ENCODE results near the gene TIMM10. TPM values are rescaled to one million over a fixed set of nuclear protein-coding genes. Genes with fewer than 3 reads are reported as not detected.

The TIMM10 gene
- total RNA-seq, 3 donors from 2014 or later = 37.2 to 56.4 (median 45.9) TPM

DNA sequence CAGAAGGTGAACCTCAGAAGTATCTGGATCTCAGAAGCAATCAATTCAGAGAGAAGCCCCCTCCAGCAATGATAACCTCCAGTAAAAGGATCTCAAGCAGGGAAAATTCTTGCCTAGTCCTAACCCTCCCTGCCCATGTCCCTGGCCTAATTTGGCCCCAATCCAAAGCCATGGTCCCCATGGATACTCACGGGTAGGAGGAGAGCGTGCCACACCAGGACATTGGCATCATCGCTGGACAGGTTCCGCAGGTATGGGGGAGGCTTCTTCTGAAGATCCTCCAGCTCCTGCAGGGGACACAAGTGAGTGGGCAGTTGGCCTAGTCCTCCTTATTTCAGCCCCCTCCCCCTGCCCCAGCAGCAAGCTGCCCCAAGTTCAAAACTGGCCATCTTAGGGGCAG, 29.6 kb upstream of the TIMM10 start:
- TF ChIP-seq, protein P1, sequence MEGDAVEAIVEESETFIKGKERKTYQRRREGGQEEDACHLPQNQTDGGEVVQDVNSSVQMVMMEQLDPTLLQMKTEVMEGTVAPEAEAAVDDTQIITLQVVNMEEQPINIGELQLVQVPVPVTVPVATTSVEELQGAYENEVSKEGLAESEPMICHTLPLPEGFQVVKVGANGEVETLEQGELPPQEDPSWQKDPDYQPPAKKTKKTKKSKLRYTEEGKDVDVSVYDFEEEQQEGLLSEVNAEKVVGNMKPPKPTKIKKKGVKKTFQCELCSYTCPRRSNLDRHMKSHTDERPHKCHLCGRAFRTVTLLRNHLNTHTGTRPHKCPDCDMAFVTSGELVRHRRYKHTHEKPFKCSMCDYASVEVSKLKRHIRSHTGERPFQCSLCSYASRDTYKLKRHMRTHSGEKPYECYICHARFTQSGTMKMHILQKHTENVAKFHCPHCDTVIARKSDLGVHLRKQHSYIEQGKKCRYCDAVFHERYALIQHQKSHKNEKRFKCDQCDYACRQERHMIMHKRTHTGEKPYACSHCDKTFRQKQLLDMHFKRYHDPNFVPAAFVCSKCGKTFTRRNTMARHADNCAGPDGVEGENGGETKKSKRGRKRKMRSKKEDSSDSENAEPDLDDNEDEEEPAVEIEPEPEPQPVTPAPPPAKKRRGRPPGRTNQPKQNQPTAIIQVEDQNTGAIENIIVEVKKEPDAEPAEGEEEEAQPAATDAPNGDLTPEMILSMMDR (IDR thresholded peaks at IDR 0.05) = no peak
- no peak for TF ChIP-seq POLR2A (IDR thresholded peaks at IDR 0.05)
- no peak for TF ChIP-seq POLR2AphosphoS5 (IDR thresholded peaks at IDR 0.05)
- H3K27me3 ChIP-seq = no peaks in the 10 kb centered on the region
- intact Hi-C loops (cut with DNase I; ENCODE audit: low total_unique reads) = no loop called here
- H3K4me3 ChIP-seq = no peak overlapping the region
- peak; percentile 55 to 76 for DNase-seq (ENCODE audit: low spot score in 2 of 2)
- peak overlapping the region in 1 of 2 donors; percentile 25 for H3K27ac ChIP-seq
- no peaks in the 10 kb centered on the region for H3K4me1 ChIP-seq
- H3K36me3 ChIP-seq = no peaks in the 10 kb centered on the region
- H3K9me3 ChIP-seq = no peaks in the 10 kb centered on the region

DNA sequence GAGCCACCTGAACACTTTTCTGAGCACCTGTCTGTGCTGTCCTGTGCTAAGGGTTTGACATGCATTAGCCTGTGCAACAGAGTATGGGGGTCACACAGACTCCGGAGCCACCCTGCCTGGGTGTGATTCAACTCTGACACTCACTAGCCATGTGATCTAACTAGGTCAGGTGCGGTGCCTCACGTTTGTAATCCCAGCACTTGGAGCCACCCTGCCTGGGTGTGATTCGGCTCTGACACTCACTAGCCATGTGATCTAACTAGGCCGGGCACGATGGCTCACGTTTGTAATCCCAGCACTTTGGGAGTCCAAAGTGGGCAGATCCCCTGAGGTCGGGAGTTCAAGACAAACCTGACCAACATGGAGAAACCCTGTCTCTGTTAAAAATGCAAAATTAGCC, 25.5 kb upstream of the TIMM10 start:
- Histone ChIP-seq H3K4me1 (no peaks in the 10 kb centered on the region), H3K27ac (no peak overlapping the region), H3K9me3 (no peaks in the 10 kb centered on the region), H3K36me3 (peaks cover 7% of the 10 kb centered on the region), H3K27me3 (no peaks in the 10 kb centered on the region), H3K4me3 (no peak overlapping the region)
- intact Hi-C loops (cut with DNase I; ENCODE audit: low total_unique reads) = no loop called here
- DNase-seq (ENCODE audit: low spot score in 2 of 2) = no peak
- no peak for TF ChIP-seq POLR2A (IDR thresholded peaks at IDR 0.05)
- TF ChIP-seq, protein P1 (IDR thresholded peaks at IDR 0.05) = no peak
- TF ChIP-seq POLR2AphosphoS5 (IDR thresholded peaks at IDR 0.05) = no peak

DNA sequence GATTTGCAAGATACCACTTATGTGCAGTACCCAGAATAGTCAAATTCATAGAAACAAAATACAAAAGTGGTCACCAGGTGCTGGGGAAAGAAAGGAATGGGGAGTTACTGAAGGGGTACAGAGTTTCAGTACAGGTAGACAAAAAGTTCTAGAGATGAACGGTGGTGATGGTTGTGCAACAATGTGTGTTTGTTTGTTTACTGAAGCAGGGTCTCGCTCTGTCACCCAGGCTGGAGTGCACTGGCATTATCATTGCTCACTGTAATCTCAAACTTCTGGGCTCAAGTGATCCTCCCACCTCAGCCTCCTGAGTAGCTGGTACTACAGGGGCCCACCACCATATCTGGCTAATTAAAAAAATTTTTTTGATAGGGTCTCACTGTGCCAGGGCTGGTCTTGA, 24.8 kb upstream of the TIMM10 start:
- H3K27ac ChIP-seq = no peak overlapping the region
- TF ChIP-seq, protein P1 (IDR thresholded peaks at IDR 0.05) = no peak
- TF ChIP-seq POLR2A (IDR thresholded peaks at IDR 0.05) (no peak), POLR2AphosphoS5 (IDR thresholded peaks at IDR 0.05) (no peak)
- intact Hi-C loops (cut with DNase I; ENCODE audit: low total_unique reads) = no loop called here
- H3K9me3 ChIP-seq = no peaks in the 10 kb centered on the region
- H3K4me3 ChIP-seq = no peak overlapping the region
- H3K27me3 ChIP-seq = no peaks in the 10 kb centered on the region
- peaks cover 7% of the 10 kb centered on the region for H3K36me3 ChIP-seq
- DNase-seq (ENCODE audit: low spot score in 2 of 2) = no peak
- no peaks in the 10 kb centered on the region for H3K4me1 ChIP-seq

DNA sequence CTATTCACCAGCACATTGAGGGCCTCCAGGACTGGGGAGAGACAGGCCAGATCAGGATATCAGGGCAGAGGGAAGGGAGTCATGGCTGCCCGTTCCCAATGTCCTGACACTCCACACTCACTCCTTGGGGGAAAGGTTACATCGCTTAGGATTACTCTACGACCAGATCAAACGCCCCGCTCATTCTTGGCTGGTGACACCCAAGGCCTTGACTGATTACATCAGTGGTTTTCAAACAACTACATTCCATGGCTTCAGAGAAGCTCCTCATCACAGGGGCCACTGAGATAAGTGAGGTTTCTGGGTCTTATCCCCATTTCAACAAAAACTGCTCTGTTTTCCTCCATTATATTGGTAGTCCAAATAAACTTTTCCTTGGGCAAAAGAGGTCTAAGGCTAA, 21.9 kb upstream of the TIMM10 start:
- intact Hi-C loops (cut with DNase I; ENCODE audit: low total_unique reads) = no loop called here
- peaks cover 7% of the 10 kb centered on the region for H3K36me3 ChIP-seq

DNA sequence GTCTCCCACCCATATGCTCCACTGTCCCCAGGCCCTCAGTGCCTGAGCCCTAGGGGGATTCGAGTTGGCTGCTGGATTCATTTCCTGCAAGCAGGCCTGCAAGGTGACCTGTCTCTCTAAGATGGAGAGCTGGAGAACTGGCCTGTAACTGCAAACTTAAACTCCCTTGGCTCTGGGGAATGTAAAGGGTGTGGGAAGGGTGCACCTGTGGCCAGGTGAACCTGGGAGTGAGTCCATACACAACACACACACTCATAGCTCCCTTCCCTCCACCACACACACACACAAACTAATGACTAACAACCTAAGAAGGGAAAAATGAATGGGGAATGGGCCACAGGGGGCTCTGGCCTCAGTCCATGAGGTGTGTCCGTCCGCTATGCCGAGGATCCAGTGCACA, 21.4 kb upstream of the TIMM10 start:
- no peak overlapping the region for H3K4me3 ChIP-seq
- no peak overlapping the region for H3K27ac ChIP-seq
- H3K27me3 ChIP-seq = no peaks in the 10 kb centered on the region
- intact Hi-C loops (cut with DNase I; ENCODE audit: low total_unique reads) = no loop called here
- peaks cover 7% of the 10 kb centered on the region for H3K36me3 ChIP-seq
- no peaks in the 10 kb centered on the region for H3K9me3 ChIP-seq
- no peak for DNase-seq (ENCODE audit: low spot score in 2 of 2)
- no peaks in the 10 kb centered on the region for H3K4me1 ChIP-seq
- TF ChIP-seq POLR2A (IDR thresholded peaks at IDR 0.05) = no peak
- TF ChIP-seq, protein P1 (IDR thresholded peaks at IDR 0.05) = no peak
- no peak for TF ChIP-seq POLR2AphosphoS5 (IDR thresholded peaks at IDR 0.05)

More for the DNA sequence above, 21.9 kb upstream of the TIMM10 start:
- H3K4me3 ChIP-seq = no peak overlapping the region
- H3K9me3 ChIP-seq = no peaks in the 10 kb centered on the region
- H3K27ac ChIP-seq = no peak overlapping the region
- TF ChIP-seq, protein P1 (IDR thresholded peaks at IDR 0.05) = no peak
- TF ChIP-seq POLR2AphosphoS5 (IDR thresholded peaks at IDR 0.05) (no peak), POLR2A (IDR thresholded peaks at IDR 0.05) (no peak)
- no peaks in the 10 kb centered on the region for H3K27me3 ChIP-seq
- DNase-seq (ENCODE audit: low spot score in 2 of 2) = no peak
- no peaks in the 10 kb centered on the region for H3K4me1 ChIP-seq

Measured in breast epithelium (tissue), 4 donors.